WERI-Rb-1 (cell line): ENCODE measurements around the gene ANKS1A.

ENCODE experiments used
- DNase-seq: peaks from one replicate; pipeline ENCODE4 v3.0.0-alpha.2; 2020
- H3K27ac ChIP-seq: fragments of 250-450 bp; sonication (Bioruptor Pico); 2 replicates; pipeline ENCODE4 v1.5.1; 2020; ENCODE audit warnings: mild to moderate bottlenecking, moderate library complexity
- H3K27me3 ChIP-seq: fragments of 250-450 bp; sonication (Bioruptor Pico); 2 replicates; pipeline ENCODE4 v1.5.1; 2021; ENCODE audit warnings: mild to moderate bottlenecking, low read depth, moderate library complexity; ENCODE audit not compliant: insufficient read depth, severe bottlenecking
- H3K36me3 ChIP-seq: fragments of 250-450 bp; sonication (Bioruptor Pico); 2 replicates; pipeline ENCODE4 v1.5.1; 2020; ENCODE audit warnings: mild to moderate bottlenecking, moderate library complexity
- H3K4me3 ChIP-seq: 2 replicates; pipeline ENCODE4 v1.5.1; 2011; ENCODE audit warnings: low read depth, mild to moderate bottlenecking, control low read depth, low read length
- H3K9me3 ChIP-seq: fragments of 250-450 bp; sonication (Bioruptor Pico); 2 replicates; pipeline ENCODE4 v1.5.1; 2021; ENCODE audit warnings: mild to moderate bottlenecking, moderate library complexity; ENCODE audit not compliant: severe bottlenecking
- TF ChIP-seq, protein P1 (sequence below): IDR thresholded peaks from 2 replicates; pipeline ENCODE4 v1.5.1; 2011; ENCODE audit warnings: low read depth, mild to moderate bottlenecking, control low read depth, inconsistent platforms, low read length

ANKS1A gene

DNA sequence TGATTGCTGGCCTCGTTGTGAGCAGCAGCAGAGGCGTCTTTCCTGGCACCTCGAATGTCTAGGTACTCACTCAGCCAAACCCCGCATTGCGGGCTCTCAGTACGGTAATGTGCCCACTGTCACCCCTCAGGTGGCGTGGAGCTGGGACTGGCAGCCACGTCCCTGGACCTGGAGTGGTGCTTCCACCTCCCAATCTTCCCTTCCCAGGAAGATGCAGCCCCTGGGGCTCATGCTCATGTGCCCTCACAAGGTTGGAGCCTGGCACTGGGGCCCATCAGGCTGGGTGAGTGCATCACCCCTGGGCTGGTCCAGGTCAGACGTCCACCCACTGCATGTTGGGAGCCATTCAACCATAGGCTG is 176.4 kb downstream of the ANKS1A start:
- Histone ChIP-seq H3K27ac (no peak overlapping the region; the same call in 1 of the 2 replicates), H3K4me3 (no peak overlapping the region), H3K36me3 (peaks cover 15% of the 10 kb centered on the region), H3K9me3 (no peaks in the 10 kb centered on the region), H3K27me3 (no peaks in the 10 kb centered on the region)
- no peak for DNase-seq
- TF ChIP-seq, protein P1, sequence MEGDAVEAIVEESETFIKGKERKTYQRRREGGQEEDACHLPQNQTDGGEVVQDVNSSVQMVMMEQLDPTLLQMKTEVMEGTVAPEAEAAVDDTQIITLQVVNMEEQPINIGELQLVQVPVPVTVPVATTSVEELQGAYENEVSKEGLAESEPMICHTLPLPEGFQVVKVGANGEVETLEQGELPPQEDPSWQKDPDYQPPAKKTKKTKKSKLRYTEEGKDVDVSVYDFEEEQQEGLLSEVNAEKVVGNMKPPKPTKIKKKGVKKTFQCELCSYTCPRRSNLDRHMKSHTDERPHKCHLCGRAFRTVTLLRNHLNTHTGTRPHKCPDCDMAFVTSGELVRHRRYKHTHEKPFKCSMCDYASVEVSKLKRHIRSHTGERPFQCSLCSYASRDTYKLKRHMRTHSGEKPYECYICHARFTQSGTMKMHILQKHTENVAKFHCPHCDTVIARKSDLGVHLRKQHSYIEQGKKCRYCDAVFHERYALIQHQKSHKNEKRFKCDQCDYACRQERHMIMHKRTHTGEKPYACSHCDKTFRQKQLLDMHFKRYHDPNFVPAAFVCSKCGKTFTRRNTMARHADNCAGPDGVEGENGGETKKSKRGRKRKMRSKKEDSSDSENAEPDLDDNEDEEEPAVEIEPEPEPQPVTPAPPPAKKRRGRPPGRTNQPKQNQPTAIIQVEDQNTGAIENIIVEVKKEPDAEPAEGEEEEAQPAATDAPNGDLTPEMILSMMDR, result no peak

DNA sequence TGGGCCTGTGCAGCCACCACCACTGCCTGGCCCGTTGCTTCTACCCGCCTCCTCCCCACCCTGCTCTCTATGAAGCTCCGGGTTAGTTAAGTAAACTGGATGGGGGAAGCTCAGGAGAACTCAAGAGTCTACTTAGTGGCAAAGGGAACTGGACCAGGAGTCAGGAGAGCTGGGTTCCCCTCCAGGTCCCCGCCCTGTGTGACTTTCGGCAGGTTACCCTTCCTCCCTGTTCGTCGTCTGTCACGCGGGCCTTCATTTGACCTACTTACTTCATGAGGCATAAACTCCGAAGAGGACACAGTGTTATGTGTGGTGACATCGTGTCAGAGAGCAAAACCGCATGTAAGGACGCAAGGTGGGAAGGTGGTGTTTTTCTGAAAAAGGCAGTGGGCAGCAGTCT is 176.8 kb downstream of the ANKS1A start:
- Histone ChIP-seq H3K27ac (no peak overlapping the region), H3K36me3 (peaks cover 12% of the 10 kb centered on the region), H3K27me3 (no peaks in the 10 kb centered on the region), H3K4me3 (no peak overlapping the region), H3K9me3 (no peaks in the 10 kb centered on the region)
- no peak for DNase-seq
- TF ChIP-seq, protein P1, result no peak

- H3K4me3 ChIP-seq, result no peak overlapping the region
- TF ChIP-seq, protein P1, result no peak
- H3K9me3 ChIP-seq, result no peaks in the 10 kb centered on the region
- no peak overlapping the region for H3K27ac ChIP-seq
- H3K27me3 ChIP-seq, result no peaks in the 10 kb centered on the region
- no peak for DNase-seq
- H3K36me3 ChIP-seq, result peaks cover 8% of the 10 kb centered on the region
Observed at GRCh38 chr6:35067234-35067633, 178.2 kb downstream of the ANKS1A start.

DNA sequence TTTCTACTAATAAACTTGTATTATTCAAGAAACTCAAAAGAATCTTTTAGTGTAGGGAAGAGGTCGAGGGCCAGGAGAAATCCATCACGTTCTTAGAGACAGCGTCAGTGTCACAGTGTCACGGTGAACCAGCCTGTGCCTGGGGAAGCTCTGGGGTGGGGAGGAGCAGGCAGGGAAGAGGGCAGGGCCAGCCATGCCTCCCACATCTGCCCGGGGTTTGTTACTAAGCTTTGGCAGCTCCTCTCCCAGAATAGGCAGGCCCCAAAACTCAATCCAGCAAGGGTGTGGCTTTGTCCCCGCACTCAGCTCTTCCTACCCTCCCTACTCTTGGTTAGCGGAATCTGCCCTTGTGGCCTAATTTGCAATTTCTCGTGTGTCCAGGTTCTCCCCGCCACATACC is 179.2 kb downstream of the ANKS1A start:
- no peak for DNase-seq
- H3K27ac ChIP-seq, result no peak overlapping the region
- no peak overlapping the region for H3K4me3 ChIP-seq
- H3K9me3 ChIP-seq, result no peaks in the 10 kb centered on the region
- H3K36me3 ChIP-seq, result peaks cover 8% of the 10 kb centered on the region; the same call in 1 of the 2 replicates
- no peaks in the 10 kb centered on the region for H3K27me3 ChIP-seq
- TF ChIP-seq, protein P1, result no peak

GRCh38 chr6:35068644-35069043 is 179.6 kb downstream of the ANKS1A start:
- no peak for DNase-seq
- no peak overlapping the region for H3K27ac ChIP-seq

DNA sequence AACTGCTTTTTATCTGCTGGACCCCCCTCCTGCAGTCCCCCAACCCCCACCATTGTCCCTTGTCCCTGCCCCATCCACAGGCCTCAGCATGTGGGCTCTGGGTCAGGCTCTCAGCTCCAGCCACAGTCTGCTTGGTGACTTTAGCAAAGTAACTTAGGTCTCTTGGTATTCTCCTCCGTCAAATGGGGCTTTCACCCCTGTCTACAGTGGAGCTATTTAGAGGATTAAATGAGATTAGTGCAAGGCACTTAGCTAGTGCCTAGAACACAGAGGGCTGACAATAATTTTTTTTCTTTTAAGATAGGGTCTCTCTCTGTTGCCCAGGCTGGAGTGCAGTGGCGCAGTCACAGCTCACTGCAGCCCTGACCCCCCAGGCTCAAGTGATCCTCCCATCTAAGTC is 180.2 kb downstream of the ANKS1A start:
- Histone ChIP-seq H3K27ac (no peak overlapping the region), H3K4me3 (no peak overlapping the region), H3K36me3 (peaks cover 13% of the 10 kb centered on the region; the same call in 1 of the 2 replicates), H3K27me3 (no peaks in the 10 kb centered on the region), H3K9me3 (no peaks in the 10 kb centered on the region)
- DNase-seq, result no peak
- TF ChIP-seq, protein P1, result no peak

More at GRCh38 chr6:35068644-35069043, 179.6 kb downstream of the ANKS1A start:
- TF ChIP-seq, protein P1, result no peak
- Histone ChIP-seq H3K27me3 (no peaks in the 10 kb centered on the region), H3K36me3 (peaks cover 8% of the 10 kb centered on the region; the same call in 1 of the 2 replicates), H3K4me3 (no peak overlapping the region), H3K9me3 (no peaks in the 10 kb centered on the region)
